Mesodermal cell (in vitro differentiated cells): ENCODE measurements around the gene KRT86.
"Not testable (repeated sequence)": the region's sequence is repeated elsewhere in the genome, so short reads cannot be mapped to it uniquely, and the experiment has no call there.

ENCODE experiments used
- H3K27ac ChIP-seq: 2 replicates; pipeline ENCODE4 v1.7.0; 2013; ENCODE audit warnings: mild to moderate bottlenecking, low read depth, low read length, moderate library complexity; ENCODE audit not compliant: severe bottlenecking
- H3K36me3 ChIP-seq: 2 replicates; pipeline ENCODE4 v1.7.1; 2013; ENCODE audit warnings: mild to moderate bottlenecking, low read length, moderate library complexity; ENCODE audit not compliant: control insufficient read depth, insufficient read depth
- H3K4me1 ChIP-seq: one replicate; pipeline ENCODE4 v1.7.1; 2013; ENCODE audit warnings: mild to moderate bottlenecking, low read length; ENCODE audit not compliant: insufficient read depth, control insufficient read depth, poor library complexity, severe bottlenecking
- H3K4me3 ChIP-seq: 2 replicates; pipeline ENCODE4 v1.7.0; 2013; ENCODE audit warnings: low read length, control low read depth, mild to moderate bottlenecking; ENCODE audit not compliant: insufficient read depth, poor library complexity, severe bottlenecking; ENCODE audit errors: extremely low read depth
- H3K9me3 ChIP-seq: 2 replicates; pipeline ENCODE4 v1.7.1; 2013; ENCODE audit warnings: mild to moderate bottlenecking, low read length, moderate library complexity; ENCODE audit not compliant: control insufficient read depth
- WGBS, 2 experiments: methylation state at CpG; one replicate each; pipeline ENCODE4 v1.1.5; 2013; ENCODE audit warnings: missing lambda C conversion rate in 2 of 2; ENCODE audit not compliant: insufficient coverage in 2 of 2; 5-methylcytosine and 5-hydroxymethylcytosine counted together

The KRT86 gene

GRCh38 chr12:52240247-52240646 lies 34.2 kb upstream of the KRT86 start:
- not testable (repeated sequence) for H3K4me3 ChIP-seq, H3K9me3 ChIP-seq
- WGBS, 2 experiments = 91 to 92% methylated on average over 6 of the region's 6 CpGs

GRCh38 chr12:52241205-52241842 lies 33.1 kb upstream of the KRT86 start:
- H3K36me3 ChIP-seq = no peaks in the 10 kb centered on the region

More at GRCh38 chr12:52240247-52240646, 34.2 kb upstream of the KRT86 start:
- not testable (repeated sequence) for H3K4me1 ChIP-seq, H3K27ac ChIP-seq, H3K36me3 ChIP-seq

GRCh38 chr12:52242442-52243258 lies 31.8 kb upstream of the KRT86 start:
- Histone ChIP-seq H3K27ac (no peak overlapping the region), H3K9me3 (no peaks in the 10 kb centered on the region), H3K4me1 (peaks cover 8% of the 10 kb centered on the region), H3K36me3 (no peaks in the 10 kb centered on the region), H3K4me3 (no peak overlapping the region)
- WGBS, 2 experiments = 88 to 94% methylated on average over 7 to 8 of the region's 11 CpGs

More at GRCh38 chr12:52241205-52241842, 33.1 kb upstream of the KRT86 start:
- 80 to 90% methylated on average over 8 to 9 of the region's 11 CpGs for WGBS, 2 experiments
- Histone ChIP-seq H3K4me1 (peaks cover 6% of the 10 kb centered on the region), H3K9me3 (no peaks in the 10 kb centered on the region), H3K4me3 (no peak overlapping the region), H3K27ac (no peak overlapping the region)

GRCh38 chr12:52243259-52243855 lies 31.1 kb upstream of the KRT86 start:
- H3K9me3 ChIP-seq = no peaks in the 10 kb centered on the region
- H3K36me3 ChIP-seq = no peaks in the 10 kb centered on the region
- WGBS, 2 experiments = 77 to 79% methylated on average over 4 to 5 of the region's 5 CpGs
- peaks cover 8% of the 10 kb centered on the region for H3K4me1 ChIP-seq
- H3K27ac ChIP-seq = no peak overlapping the region
- no peak overlapping the region for H3K4me3 ChIP-seq

- Histone ChIP-seq H3K9me3 (no peaks in the 10 kb centered on the region), H3K36me3 (no peaks in the 10 kb centered on the region), H3K4me3 (no peak overlapping the region), H3K4me1 (peaks cover 8% of the 10 kb centered on the region), H3K27ac (no peak overlapping the region)
- WGBS, 2 experiments = 77 to 78% methylated on average over 9 to 11 of the region's 12 CpGs
Observed at GRCh38 chr12:52243856-52244614, 30.4 kb upstream of the KRT86 start.

- H3K9me3 ChIP-seq = no peaks in the 10 kb centered on the region
- H3K4me1 ChIP-seq = peaks cover 8% of the 10 kb centered on the region
- H3K27ac ChIP-seq = no peak overlapping the region
- no peaks in the 10 kb centered on the region for H3K36me3 ChIP-seq
- WGBS, 2 experiments = 85 to 89% methylated on average over 1 to 2 of the region's 3 CpGs
- H3K4me3 ChIP-seq = no peak overlapping the region
Observed at GRCh38 chr12:52244615-52244994, 29.8 kb upstream of the KRT86 start.

GRCh38 chr12:52245259-52245961 lies 29.0 kb upstream of the KRT86 start:
- 93 to 97% methylated on average over 19 of the region's 20 CpGs for WGBS, 2 experiments
- Histone ChIP-seq H3K36me3 (no peaks in the 10 kb centered on the region), H3K4me1 (peaks cover 8% of the 10 kb centered on the region), H3K9me3 (no peaks in the 10 kb centered on the region), H3K27ac (no peak overlapping the region), H3K4me3 (no peak overlapping the region)

- Histone ChIP-seq H3K4me1 (peaks cover 8% of the 10 kb centered on the region), H3K36me3 (no peaks in the 10 kb centered on the region), H3K27ac (no peak overlapping the region), H3K9me3 (no peaks in the 10 kb centered on the region), H3K4me3 (no peak overlapping the region)
- WGBS, 2 experiments = 69 to 70% methylated on average over 3 to 5 of the region's 7 CpGs
Observed at GRCh38 chr12:52245962-52246569, 28.4 kb upstream of the KRT86 start.

- 34 to 38% methylated on average over 7 to 8 of the region's 10 CpGs for WGBS, 2 experiments
- H3K27ac ChIP-seq = no peak overlapping the region
- H3K4me1 ChIP-seq = peaks cover 8% of the 10 kb centered on the region
- no peak overlapping the region for H3K4me3 ChIP-seq
- H3K9me3 ChIP-seq = no peaks in the 10 kb centered on the region
- no peaks in the 10 kb centered on the region for H3K36me3 ChIP-seq
Observed at GRCh38 chr12:52246720-52247621, 27.5 kb upstream of the KRT86 start.
